HFFc6 (cell line): Measurements from ENCODE around the gene NFAT5. TPM values are rescaled to one million over a fixed set of nuclear protein-coding genes. Genes with fewer than 3 reads are reported as not detected.
A peak's percentile ranks its signal among the peaks of the same experiment; 100 is the strongest.
"Not testable (repeated sequence)": the region's sequence is repeated elsewhere in the genome, so short reads cannot be mapped to it uniquely, and the experiment has no call there.

Experiments used
- DNase-seq: peaks from one replicate; pipeline ENCODE4 v3.0.0-alpha.2; 2018
- H3K27ac Mint-ChIP-seq: 2 replicates; pipeline ENCODE4 v1.8.0; 2020; ENCODE audit warnings: mild to moderate bottlenecking, mixed read lengths
- H3K27me3 Mint-ChIP-seq: 2 replicates; pipeline ENCODE4 v1.8.0; 2021; ENCODE audit warnings: mild to moderate bottlenecking, moderate library complexity, mixed read lengths; ENCODE audit not compliant: insufficient read depth
- H3K36me3 Mint-ChIP-seq: 2 replicates; pipeline ENCODE4 v1.8.0; 2021; ENCODE audit warnings: low read depth, mixed read lengths
- H3K4me1 Mint-ChIP-seq: 2 replicates; pipeline ENCODE4 v1.8.0; 2020; ENCODE audit warnings: low read depth, mixed read lengths
- H3K4me3 Mint-ChIP-seq: 2 replicates; pipeline ENCODE4 v1.8.0; 2020; ENCODE audit warnings: mild to moderate bottlenecking, moderate library complexity, mixed read lengths
- H3K9me3 Mint-ChIP-seq: 2 replicates; pipeline ENCODE4 v1.8.0; 2020; ENCODE audit warnings: mild to moderate bottlenecking, mixed read lengths
- total RNA-seq, 6 experiments: library from RNA; stranded (reverse); fragmentation: NEBNext Ultra II Directional; extraction: Animal tissue kit (Norgen Biotek cat#: 25700); gene quantifications; 2 replicates in 1 of 6; 3 replicates in 5 of 6; pipeline ENCODE4 v1.2.3, GENCODE V29; 2021
- TF ChIP-seq, protein P1 (sequence below): fragments of 200-600 bp; sonication (generic); IDR thresholded peaks from 2 replicates; pipeline ENCODE4 v1.5.0; 2021; ENCODE audit warnings: antibody characterized with exemption, mild to moderate bottlenecking

Gene NFAT5
- total RNA-seq, 6 experiments from 2014 or later = 52.0 to 114 (median 63.7) TPM

DNA sequence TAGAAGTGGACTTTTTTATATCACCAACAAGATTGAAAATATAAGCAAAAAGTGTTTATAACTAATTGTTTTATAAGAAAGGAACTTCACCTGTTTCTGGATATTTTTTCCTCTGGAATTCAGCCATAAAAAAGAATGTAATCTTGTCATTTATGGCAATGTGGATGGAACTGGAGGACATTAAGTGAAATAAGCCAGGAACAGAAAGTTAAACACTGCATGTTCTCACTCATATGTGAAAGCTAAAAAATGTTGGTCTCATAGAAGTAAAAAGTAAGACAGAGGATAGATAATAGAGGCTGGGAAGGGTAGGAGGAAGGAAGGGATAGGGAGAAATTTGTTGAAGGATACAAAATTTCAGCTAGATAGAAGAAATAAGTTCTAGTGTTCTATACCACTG lies 67.6 kb downstream of the NFAT5 start:
- H3K27me3 Mint-ChIP-seq = peaks cover 19% of the 10 kb centered on the region
- H3K27ac Mint-ChIP-seq = no peak overlapping the region
- DNase-seq = no peak
- H3K4me1 Mint-ChIP-seq = peaks cover 6% of the 10 kb centered on the region; the same call in 1 of the 2 replicates
- peaks cover 56% of the 10 kb centered on the region for H3K36me3 Mint-ChIP-seq
- peaks cover 30% of the 10 kb centered on the region for H3K9me3 Mint-ChIP-seq
- no peak overlapping the region for H3K4me3 Mint-ChIP-seq
- TF ChIP-seq, protein P1, sequence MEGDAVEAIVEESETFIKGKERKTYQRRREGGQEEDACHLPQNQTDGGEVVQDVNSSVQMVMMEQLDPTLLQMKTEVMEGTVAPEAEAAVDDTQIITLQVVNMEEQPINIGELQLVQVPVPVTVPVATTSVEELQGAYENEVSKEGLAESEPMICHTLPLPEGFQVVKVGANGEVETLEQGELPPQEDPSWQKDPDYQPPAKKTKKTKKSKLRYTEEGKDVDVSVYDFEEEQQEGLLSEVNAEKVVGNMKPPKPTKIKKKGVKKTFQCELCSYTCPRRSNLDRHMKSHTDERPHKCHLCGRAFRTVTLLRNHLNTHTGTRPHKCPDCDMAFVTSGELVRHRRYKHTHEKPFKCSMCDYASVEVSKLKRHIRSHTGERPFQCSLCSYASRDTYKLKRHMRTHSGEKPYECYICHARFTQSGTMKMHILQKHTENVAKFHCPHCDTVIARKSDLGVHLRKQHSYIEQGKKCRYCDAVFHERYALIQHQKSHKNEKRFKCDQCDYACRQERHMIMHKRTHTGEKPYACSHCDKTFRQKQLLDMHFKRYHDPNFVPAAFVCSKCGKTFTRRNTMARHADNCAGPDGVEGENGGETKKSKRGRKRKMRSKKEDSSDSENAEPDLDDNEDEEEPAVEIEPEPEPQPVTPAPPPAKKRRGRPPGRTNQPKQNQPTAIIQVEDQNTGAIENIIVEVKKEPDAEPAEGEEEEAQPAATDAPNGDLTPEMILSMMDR = no peak

DNA sequence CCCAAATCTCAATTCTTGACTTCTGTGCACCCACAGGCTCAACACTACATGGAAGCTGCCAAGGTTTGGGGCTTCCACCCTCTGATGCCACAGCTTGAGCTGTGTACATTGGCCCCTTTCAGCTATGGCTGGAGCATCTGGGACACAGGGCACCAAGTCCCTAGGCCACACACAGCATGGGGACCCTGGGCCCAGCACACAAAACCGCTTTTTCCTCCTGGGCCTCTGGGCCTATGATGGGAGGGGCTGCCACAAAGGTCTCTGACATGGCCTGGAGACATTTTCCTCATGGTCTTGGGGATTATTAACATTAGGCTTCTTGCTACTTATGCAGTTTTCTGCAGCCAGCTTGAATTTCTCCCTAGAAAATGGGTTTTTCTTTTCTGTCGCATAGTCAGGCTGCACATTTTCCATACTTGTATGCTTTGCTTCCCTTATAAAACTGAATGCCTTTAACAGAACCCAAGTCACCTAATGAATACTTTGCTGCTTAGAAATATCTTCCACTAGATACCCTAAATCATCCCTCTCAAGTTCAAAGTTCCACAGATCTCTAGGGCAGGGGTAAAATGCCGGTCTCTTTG lies 70.9 kb downstream of the NFAT5 start:
- not testable (repeated sequence) for H3K4me1 Mint-ChIP-seq, H3K27ac Mint-ChIP-seq, DNase-seq
- Mint-ChIP-seq H3K9me3 (peaks cover 30% of the 10 kb centered on the region), H3K36me3 (peaks cover 52% of the 10 kb centered on the region), H3K27me3 (peaks cover 13% of the 10 kb centered on the region), H3K4me3 (peak overlapping the region; percentile 43; the same call in 1 of the 2 replicates)

DNA sequence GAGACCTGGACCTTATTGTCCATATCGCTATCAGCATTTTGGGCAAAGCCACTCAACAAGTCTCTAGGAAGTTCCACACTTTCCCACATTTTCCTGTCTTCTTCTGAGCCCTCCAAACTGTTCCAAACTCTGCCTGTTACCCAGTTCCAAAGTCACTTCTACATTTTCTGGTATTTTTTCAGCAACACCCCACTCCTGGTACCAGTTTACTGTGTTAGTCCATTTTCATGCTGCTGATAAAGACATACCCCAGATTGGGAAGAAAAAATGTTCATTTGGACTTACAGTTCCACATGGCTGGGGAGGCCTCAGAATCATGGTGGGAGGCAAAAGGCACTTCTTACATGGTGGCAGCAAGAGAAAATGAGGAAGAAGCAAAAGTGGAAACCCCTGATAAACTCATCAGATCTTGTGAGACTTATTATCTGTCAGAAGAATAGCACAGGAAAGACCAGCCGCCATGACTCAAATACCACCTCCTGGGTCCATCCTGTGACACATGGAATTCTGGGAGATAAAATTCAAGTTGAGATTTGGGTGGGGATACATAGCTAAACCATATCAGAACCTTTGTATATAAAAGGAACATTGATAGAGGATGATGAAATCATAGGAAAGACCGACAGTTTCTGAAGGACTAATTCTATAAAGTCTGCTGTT lies 71.6 kb downstream of the NFAT5 start:
- not testable (repeated sequence) for H3K4me1 Mint-ChIP-seq, DNase-seq
- Mint-ChIP-seq H3K9me3 (peaks cover 30% of the 10 kb centered on the region), H3K4me3 (peak overlapping the region; percentile 43; the same call in 1 of the 2 replicates), H3K27ac (peak overlapping the region; percentile 42; the same call in 1 of the 2 replicates), H3K36me3 (peaks cover 52% of the 10 kb centered on the region), H3K27me3 (peaks cover 15% of the 10 kb centered on the region)

DNA sequence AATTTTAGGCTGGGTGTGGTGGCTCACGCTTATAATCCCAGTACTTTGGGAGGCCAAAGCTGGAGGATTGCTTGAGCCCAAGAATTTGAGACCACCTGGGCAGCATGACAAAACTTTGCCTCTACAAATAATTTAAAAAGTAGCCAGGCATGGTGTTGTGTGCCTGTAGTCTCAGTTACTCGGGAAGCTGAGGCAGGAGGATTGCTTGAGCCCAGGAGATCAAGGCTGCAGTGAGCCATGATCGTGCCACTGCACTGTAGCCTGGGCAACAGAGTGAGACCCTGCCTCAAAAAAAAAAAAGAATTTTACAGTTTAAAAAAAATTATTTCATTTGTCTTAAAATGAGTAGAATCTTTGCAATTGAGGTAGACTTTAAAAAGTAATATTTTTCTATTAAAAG lies 78.2 kb downstream of the NFAT5 start:
- Mint-ChIP-seq H3K27ac (peak overlapping the region; percentile 16; the same call in 1 of the 2 replicates), H3K4me1 (peaks cover 11% of the 10 kb centered on the region), H3K36me3 (peaks cover 19% of the 10 kb centered on the region)
- H3K4me3 Mint-ChIP-seq, H3K9me3 Mint-ChIP-seq, H3K27me3 Mint-ChIP-seq, DNase-seq: not testable (repeated sequence)

DNA sequence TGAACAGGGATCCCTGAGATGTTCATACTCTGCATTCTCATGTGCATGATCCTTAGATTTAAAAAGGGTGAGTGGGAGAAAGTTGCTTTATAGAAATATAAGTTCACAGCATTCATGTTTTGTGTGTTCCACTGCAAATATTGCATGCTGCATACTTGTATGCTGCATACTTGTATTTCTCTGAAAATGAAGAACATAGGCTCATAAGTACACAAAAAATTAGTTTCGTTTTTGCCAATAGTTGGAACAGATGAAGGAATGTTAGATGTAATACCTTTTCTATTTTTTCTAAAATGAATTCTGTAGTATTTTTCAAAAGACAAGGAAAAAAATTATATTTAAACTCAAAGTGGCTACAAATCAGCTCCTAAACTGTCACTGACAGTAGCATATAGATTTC lies 79.0 kb downstream of the NFAT5 start:
- H3K36me3 Mint-ChIP-seq = peaks cover 19% of the 10 kb centered on the region
- peaks cover 11% of the 10 kb centered on the region for H3K4me1 Mint-ChIP-seq
- no peak overlapping the region for H3K27ac Mint-ChIP-seq
- peak overlapping the region; percentile 39; the same call in 1 of the 2 replicates for H3K4me3 Mint-ChIP-seq
- no peak for DNase-seq
- TF ChIP-seq, protein P1 = no peak
- peaks cover 2% of the 10 kb centered on the region; the same call in 1 of the 2 replicates for H3K27me3 Mint-ChIP-seq
- no peaks in the 10 kb centered on the region for H3K9me3 Mint-ChIP-seq

DNA sequence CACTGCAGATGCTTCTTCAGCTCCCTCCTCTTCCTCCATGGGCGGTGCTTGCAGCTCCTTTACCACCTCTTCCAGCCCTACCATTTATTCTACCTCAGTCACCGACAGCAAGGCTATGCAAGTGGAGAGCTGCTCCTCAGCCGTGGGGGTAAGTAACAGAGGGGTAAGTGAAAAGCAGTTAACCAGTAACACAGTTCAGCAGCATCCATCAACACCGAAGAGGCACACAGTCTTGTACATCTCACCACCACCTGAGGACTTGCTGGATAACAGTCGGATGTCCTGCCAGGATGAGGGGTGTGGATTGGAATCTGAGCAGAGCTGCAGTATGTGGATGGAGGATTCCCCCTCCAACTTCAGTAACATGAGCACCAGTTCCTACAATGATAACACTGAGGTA lies 81.3 kb downstream of the NFAT5 start:
- no peaks in the 10 kb centered on the region for H3K27me3 Mint-ChIP-seq
- peak overlapping the region; percentile 51 for H3K27ac Mint-ChIP-seq
- H3K9me3 Mint-ChIP-seq = no peaks in the 10 kb centered on the region
- TF ChIP-seq, protein P1 = no peak
- H3K4me3 Mint-ChIP-seq = no peak overlapping the region; the same call in 1 of the 2 replicates
- DNase-seq = no peak
- peaks cover 25% of the 10 kb centered on the region for H3K36me3 Mint-ChIP-seq
- H3K4me1 Mint-ChIP-seq = peaks cover 11% of the 10 kb centered on the region

DNA sequence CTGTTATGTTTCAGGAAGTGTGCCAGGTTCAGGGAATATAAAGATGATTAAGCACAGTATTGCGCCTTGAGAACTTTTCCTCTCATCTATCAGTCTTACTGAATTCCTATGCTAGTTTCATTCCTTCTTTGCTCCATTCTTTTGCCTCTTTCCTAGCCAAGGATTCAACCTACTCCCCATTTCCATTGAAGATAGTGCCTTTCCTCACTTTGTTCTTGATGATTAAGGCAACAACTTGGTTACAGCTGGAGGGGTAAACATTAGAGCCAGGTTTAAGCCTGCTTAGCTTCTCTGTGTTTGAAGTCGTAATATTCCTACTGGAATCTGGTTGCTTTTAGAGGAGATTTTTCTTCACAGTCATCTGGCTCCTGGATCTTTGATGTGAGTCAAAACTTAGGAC lies 85.5 kb downstream of the NFAT5 start:
- Mint-ChIP-seq H3K27me3 (peaks cover 3% of the 10 kb centered on the region), H3K27ac (peak overlapping the region; percentile 32), H3K36me3 (peaks cover 44% of the 10 kb centered on the region), H3K4me1 (peaks cover 16% of the 10 kb centered on the region; the same call in 1 of the 2 replicates), H3K4me3 (no peak overlapping the region; the same call in 1 of the 2 replicates), H3K9me3 (no peaks in the 10 kb centered on the region)
- TF ChIP-seq, protein P1 = no peak
- DNase-seq = no peak
